Ishikawa (cell line): ENCODE results near the gene CDKN2A.

Experiments used
- CEBPB ChIP-seq: IDR thresholded peaks from 2 replicates; pipeline ENCODE4 v1.6.1; 2012
- CREB1 ChIP-seq: IDR thresholded peaks from 2 replicates; pipeline ENCODE4 v1.6.1; 2012; ENCODE audit warnings: low read depth
- EGR1 ChIP-seq: IDR thresholded peaks from 2 replicates; pipeline ENCODE4 v1.6.1; 2012
- EP300 ChIP-seq: IDR thresholded peaks from 2 replicates; pipeline ENCODE4 v1.6.1; 2012; ENCODE audit warnings: borderline replicate concordance
- FOXM1 ChIP-seq: IDR thresholded peaks from 2 replicates; pipeline ENCODE4 v1.6.1; 2012; ENCODE audit warnings: low read depth, borderline replicate concordance
- MAX ChIP-seq: IDR thresholded peaks from 2 replicates; pipeline ENCODE4 v1.6.1; 2012
- NFIC ChIP-seq: IDR thresholded peaks from 2 replicates; pipeline ENCODE4 v1.6.1; 2012
- RAD21 ChIP-seq: IDR thresholded peaks from 2 replicates; pipeline ENCODE4 v1.6.1; 2012; ENCODE audit warnings: low read depth
- TAF1 ChIP-seq: IDR thresholded peaks from 2 replicates; pipeline ENCODE4 v1.6.1; 2012; ENCODE audit warnings: low read depth, mild to moderate bottlenecking
- TCF12 ChIP-seq: IDR thresholded peaks from 2 replicates; pipeline ENCODE4 v1.6.1; 2012; ENCODE audit warnings: low read depth
- TEAD4 ChIP-seq: IDR thresholded peaks from 2 replicates; pipeline ENCODE4 v1.6.1; 2012
- YY1 ChIP-seq: IDR thresholded peaks from 2 replicates; pipeline ENCODE4 v1.6.1; 2012; ENCODE audit warnings: low read depth
- ZBTB7A ChIP-seq: IDR thresholded peaks from 2 replicates; pipeline ENCODE4 v1.6.1; 2012; ENCODE audit warnings: low read depth
- TF ChIP-seq, protein P1 (sequence below): IDR thresholded peaks from 2 replicates; pipeline ENCODE4 v1.6.1; 2012; ENCODE audit warnings: low read depth, mild to moderate bottlenecking
- TF ChIP-seq, protein P2 (sequence below): IDR thresholded peaks from 2 replicates; pipeline ENCODE4 v1.6.1; 2012

Gene CDKN2A

DNA sequence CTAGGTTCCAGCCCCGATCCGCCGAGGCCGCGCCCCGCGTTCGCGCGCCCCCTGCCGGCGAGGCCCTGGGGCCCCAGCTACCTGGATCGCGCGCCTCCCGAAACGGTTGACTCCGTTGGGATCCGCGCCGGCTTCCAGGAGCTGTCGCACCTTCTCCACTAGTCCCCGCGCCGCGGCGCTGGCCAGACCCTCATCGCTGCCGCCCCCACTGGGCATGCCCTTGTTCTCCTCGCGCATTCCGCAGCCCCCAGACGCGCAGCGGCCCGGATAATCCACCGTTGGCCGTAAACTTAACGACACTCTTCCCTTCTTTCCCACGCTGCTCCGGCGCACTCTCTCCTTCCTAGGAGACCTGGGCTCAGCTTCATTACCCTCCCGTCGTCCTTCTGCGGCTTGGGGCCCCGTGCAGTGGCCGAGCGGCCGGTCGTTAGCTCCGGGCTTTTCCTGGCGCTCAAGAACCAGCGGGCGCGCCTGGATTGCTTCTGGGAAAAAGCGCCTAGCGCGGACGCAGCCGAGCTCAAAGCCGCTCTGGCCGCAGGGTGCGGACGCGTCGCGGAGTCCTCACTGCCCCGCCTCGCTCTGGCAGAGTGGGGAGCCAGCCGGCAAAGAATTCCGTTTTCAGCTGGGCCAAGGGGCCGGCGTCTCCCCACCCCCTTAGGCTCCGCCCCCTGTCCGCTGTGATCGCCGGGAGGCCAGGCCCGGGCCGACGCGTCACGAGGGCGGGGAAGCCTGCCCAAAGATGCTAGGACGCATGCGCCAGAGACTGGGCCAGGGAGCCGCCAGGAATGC is 14.7 kb upstream of the CDKN2A start, which contains the start of gene CDKN2B:
Gene CDKN2B, minus strand, starts transcription at position 589 of the 789 bp plus-strand sequence. Its CDS starts 352 bp downstream, at position 237.
- TF ChIP-seq, protein P1, sequence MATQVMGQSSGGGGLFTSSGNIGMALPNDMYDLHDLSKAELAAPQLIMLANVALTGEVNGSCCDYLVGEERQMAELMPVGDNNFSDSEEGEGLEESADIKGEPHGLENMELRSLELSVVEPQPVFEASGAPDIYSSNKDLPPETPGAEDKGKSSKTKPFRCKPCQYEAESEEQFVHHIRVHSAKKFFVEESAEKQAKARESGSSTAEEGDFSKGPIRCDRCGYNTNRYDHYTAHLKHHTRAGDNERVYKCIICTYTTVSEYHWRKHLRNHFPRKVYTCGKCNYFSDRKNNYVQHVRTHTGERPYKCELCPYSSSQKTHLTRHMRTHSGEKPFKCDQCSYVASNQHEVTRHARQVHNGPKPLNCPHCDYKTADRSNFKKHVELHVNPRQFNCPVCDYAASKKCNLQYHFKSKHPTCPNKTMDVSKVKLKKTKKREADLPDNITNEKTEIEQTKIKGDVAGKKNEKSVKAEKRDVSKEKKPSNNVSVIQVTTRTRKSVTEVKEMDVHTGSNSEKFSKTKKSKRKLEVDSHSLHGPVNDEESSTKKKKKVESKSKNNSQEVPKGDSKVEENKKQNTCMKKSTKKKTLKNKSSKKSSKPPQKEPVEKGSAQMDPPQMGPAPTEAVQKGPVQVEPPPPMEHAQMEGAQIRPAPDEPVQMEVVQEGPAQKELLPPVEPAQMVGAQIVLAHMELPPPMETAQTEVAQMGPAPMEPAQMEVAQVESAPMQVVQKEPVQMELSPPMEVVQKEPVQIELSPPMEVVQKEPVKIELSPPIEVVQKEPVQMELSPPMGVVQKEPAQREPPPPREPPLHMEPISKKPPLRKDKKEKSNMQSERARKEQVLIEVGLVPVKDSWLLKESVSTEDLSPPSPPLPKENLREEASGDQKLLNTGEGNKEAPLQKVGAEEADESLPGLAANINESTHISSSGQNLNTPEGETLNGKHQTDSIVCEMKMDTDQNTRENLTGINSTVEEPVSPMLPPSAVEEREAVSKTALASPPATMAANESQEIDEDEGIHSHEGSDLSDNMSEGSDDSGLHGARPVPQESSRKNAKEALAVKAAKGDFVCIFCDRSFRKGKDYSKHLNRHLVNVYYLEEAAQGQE: no peak
- TF ChIP-seq, protein P2, sequence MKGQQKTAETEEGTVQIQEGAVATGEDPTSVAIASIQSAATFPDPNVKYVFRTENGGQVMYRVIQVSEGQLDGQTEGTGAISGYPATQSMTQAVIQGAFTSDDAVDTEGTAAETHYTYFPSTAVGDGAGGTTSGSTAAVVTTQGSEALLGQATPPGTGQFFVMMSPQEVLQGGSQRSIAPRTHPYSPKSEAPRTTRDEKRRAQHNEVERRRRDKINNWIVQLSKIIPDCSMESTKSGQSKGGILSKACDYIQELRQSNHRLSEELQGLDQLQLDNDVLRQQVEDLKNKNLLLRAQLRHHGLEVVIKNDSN: peak; percentile 82
- TF ChIP-seq CREB1 (0 out of 2 replicates have a peak, but pooled peaks have one; percentile 30), MAX (peak; percentile 58), FOXM1 (no peak), TCF12 (peak; percentile 51; the same call in 1 of the 2 replicates), CEBPB (no peak), EGR1 (no peak), TAF1 (peak; percentile 91), EP300 (peak; percentile 28; the same call in 1 of the 2 replicates), ZBTB7A (0 out of 2 replicates have a peak, but pooled peaks have one; percentile 59), YY1 (0 out of 2 replicates have a peak, but pooled peaks have one; percentile 30), TEAD4 (peak; percentile 57), NFIC (peak; percentile 23; the same call in 1 of the 2 replicates), RAD21 (peak; percentile 53; the same call in 1 of the 2 replicates)

DNA sequence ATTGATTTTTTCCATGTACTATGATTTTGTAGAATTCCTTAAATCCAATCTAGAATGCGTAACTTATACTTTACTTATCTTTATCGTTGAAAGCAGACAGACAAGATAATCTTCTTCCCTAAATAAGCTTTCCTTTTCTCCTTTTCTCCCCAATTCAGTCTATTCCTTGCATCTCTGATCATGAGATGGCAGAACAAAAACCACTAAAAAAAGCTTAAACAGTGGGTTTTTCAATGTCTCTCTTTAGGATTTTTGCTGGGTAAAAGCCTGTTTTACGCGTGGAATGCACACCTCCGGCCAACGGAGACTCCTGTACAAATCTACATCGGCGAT is 14.2 kb upstream of the CDKN2A start:
- TF ChIP-seq EP300 (no peak), MAX (no peak), NFIC (no peak), TAF1 (no peak)

- no peak for TF ChIP-seq CEBPB
- TF ChIP-seq RAD21: no peak
- no peak for TF ChIP-seq TCF12
- no peak for TF ChIP-seq ZBTB7A
- TF ChIP-seq YY1: no peak
- TF ChIP-seq MAX: no peak
- TF ChIP-seq, protein P1: no peak
- TF ChIP-seq, protein P2: no peak
- no peak for TF ChIP-seq TEAD4
Measured at GRCh38 chr9:22005702-22006606, 11.8 kb upstream of the CDKN2A start.

DNA sequence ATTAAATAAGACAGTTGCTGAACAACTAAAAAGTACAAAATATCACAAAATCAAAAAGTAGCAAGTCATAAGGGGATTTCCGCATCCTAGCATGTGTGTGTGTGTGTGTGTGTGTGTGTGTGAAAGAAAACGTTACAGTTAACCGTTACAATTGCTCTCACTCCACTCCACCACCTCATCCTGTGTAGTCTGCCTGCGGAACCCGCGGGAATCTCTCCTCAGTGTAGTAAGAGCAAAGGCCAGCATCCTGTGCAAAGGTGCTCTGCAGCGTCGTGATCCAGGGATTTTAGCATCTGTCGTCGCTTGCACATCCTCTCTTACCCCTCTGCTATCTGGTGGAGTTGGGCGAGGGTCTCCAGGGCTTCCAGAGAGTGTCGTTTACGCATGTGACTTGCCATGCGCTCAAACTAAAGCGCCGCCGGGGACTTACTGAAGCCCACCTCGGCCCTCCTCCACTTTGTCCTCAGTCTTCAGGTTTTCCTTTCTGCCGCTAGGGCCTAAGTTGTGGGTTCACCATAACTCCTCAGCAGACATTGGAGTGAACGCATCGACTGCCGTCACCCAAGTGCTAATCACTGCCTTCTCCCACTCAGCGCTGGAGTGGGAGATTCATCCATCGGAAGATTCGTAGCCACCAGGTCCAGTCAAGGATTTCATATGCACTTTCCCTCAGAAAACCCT is 11.0 kb upstream of the CDKN2A start:
- TF ChIP-seq FOXM1: no peak
- TF ChIP-seq TCF12: no peak
- no peak for TF ChIP-seq YY1

DNA sequence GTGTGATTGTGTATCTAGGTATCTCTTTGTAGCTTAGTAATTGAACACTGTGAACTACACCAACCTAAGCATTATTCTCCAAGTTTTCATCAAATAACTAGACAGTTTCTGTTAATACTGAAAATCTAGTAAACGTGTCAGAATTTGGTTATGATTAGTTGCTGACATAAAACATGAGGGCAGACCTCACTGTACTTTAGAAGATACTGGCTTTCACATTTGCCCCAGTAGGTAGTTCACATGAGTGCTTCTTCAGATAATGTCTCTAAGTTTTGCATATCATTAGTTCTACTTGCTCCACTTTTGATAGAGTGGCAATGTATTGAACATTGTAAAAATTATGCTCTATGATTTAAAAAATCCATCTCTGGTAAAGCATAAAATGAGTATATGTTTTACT is 7.8 kb upstream of the CDKN2A start:
- TF ChIP-seq RAD21 (no peak), CREB1 (no peak), FOXM1 (no peak), ZBTB7A (no peak), CEBPB (no peak), TCF12 (no peak), TEAD4 (no peak), EP300 (no peak), EGR1 (no peak), YY1 (no peak), TAF1 (no peak)
- TF ChIP-seq, protein P2: no peak
